ENCODE measurements around the gene GBE1.

- TF ChIP-seq, protein P1, sequence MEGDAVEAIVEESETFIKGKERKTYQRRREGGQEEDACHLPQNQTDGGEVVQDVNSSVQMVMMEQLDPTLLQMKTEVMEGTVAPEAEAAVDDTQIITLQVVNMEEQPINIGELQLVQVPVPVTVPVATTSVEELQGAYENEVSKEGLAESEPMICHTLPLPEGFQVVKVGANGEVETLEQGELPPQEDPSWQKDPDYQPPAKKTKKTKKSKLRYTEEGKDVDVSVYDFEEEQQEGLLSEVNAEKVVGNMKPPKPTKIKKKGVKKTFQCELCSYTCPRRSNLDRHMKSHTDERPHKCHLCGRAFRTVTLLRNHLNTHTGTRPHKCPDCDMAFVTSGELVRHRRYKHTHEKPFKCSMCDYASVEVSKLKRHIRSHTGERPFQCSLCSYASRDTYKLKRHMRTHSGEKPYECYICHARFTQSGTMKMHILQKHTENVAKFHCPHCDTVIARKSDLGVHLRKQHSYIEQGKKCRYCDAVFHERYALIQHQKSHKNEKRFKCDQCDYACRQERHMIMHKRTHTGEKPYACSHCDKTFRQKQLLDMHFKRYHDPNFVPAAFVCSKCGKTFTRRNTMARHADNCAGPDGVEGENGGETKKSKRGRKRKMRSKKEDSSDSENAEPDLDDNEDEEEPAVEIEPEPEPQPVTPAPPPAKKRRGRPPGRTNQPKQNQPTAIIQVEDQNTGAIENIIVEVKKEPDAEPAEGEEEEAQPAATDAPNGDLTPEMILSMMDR (IDR thresholded peaks at IDR 0.05) = no peak
- no peak for TF ChIP-seq EZH2phosphoT487 (IDR thresholded peaks at IDR 0.05)
- TF ChIP-seq EZH2 (IDR thresholded peaks at IDR 0.05) = no peak
These were observed 3.2 kb upstream of the GBE1 start for GRCh38 chr3:81764665-81765064.

Measured in neural progenitor cell (in vitro differentiated cells).